GM04503 (cell line): ENCODE results near the gene NDUFS6.

Source experiments
- DNase-seq: peaks from one replicate; pipeline ENCODE4 v3.0.0-alpha.2; 2012; ENCODE audit warnings: low read depth

NDUFS6 gene

GRCh38 chr5:1817261-1818043 lies 16.2 kb downstream of the NDUFS6 start:
- no peak for DNase-seq

- no peak for DNase-seq
Measured at GRCh38 chr5:1818784-1819183, 17.6 kb downstream of the NDUFS6 start.

GRCh38 chr5:1819458-1819857 lies 18.3 kb downstream of the NDUFS6 start:
- DNase-seq: no peak

- no peak for DNase-seq
Measured at GRCh38 chr5:1820381-1820780, 19.2 kb downstream of the NDUFS6 start.

DNA sequence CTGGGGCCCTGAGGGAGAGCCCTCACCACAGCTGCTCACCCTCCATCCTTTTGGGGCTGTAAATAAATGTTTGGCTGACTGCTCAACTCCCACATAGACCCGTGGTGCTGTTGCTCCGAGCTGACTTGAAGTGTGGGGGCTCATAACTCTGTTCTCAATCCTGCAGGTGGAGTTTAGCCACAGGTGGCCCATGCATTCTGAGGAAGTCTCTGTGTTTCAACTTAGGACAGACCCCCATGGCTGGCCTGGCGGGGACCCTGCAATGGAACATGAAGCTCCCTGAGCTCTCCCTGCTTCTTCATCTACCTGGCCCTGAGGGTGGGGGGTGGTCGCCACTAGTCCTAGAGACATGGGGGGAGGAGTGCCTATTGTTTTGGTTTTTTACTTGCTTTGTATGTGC lies 19.7 kb downstream of the NDUFS6 start:
- DNase-seq: no peak

- DNase-seq: no peak
Measured at GRCh38 chr5:1821862-1822261, 20.7 kb downstream of the NDUFS6 start.

DNA sequence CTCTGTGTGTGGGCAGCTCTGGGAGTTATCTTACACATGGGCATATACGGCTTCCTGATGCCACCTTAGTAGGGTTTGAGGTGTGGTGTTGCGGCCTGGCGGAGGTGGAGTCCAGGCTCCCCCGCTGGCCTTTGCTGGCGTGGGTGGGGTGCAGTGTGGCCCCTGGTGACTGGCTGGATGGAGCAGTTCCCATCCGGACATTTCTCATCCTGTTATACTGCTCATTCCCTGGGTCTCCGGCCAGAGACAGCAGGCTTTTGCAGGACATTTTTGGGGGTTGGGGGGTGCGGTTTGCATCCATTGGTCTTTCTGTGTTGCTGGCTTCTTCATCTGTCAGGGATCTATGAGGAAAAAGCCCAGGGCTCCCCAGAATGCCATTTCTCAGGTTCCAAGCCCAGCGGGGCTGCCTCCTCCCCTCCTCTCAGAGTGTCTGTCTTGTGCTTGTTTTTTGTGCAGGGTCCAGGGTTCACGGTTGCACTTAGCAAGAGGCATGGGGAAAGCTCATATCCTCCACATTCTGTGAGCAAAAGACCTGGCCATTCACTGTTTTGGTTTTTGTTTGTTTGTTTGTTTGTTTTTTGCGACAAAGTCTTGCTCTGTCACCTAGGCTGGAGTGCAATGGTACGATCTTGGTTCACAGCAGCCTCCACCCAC lies 22.3 kb downstream of the NDUFS6 start:
- no peak for DNase-seq

- no peak for DNase-seq
Measured at GRCh38 chr5:1824109-1824821, 23.1 kb downstream of the NDUFS6 start.

GRCh38 chr5:1824903-1825841 lies 24.0 kb downstream of the NDUFS6 start:
- no peak for DNase-seq

GRCh38 chr5:1826235-1826980 lies 25.2 kb downstream of the NDUFS6 start:
- no peak for DNase-seq

- no peak for DNase-seq
Measured at GRCh38 chr5:1827025-1827885, 26.0 kb downstream of the NDUFS6 start.

DNA sequence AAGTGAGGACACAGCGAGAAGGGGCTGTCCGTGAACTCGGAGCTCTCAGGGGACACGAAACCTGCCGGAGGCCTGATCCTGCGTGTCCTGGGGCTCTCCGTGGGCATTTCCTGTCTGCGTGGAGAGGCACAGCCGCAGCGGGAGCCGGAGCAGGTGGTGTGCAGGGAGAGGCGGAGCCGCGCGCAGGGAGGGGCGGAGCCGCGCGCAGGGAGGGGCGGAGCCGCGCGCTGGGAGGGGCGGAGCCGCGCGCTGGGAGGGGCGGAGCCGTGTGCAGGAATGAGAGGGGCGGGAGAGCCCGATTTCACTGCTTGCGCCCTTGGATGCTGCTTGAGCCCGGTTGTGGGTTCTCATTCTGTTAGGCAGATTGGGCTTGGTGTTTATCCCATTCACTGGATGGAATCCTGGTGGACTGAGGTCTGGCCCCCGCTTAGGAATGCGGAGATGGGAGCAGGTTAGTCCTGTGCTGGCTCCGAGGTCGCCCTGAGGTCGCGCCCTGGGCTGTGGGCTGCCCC lies 26.7 kb downstream of the NDUFS6 start:
- DNase-seq: no peak

DNA sequence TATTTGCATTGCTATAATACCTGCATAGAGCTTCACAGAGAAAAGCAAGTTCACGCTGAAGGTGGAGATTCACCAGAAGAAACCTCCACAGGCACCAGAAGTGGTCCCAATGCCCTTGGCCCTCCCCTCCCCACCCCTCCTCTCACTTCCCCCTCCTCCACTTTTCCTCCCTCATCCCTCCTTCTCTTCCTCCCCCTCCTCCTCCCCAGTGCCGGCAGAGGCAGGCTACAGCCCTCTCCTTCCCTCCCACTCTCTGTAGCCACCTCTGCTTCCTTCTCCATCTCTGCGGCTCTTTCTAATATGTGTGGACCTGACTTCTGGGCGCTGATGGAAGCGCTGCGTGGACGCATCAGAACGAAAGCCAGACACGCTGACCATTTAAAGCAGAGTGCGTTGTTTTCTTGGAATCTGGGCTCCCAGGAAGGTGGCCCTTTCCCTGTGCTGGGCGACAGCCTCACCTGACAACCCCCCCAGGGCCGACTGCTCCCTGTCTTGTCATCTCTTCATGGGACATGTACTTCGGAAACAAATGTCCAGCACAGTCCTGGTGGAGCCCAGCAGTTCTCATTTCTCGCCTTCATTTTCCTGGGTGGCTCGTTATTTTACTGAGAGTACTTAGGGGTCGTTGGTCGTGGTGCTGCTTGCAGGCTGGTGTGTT lies 29.5 kb downstream of the NDUFS6 start:
- DNase-seq: no peak

DNA sequence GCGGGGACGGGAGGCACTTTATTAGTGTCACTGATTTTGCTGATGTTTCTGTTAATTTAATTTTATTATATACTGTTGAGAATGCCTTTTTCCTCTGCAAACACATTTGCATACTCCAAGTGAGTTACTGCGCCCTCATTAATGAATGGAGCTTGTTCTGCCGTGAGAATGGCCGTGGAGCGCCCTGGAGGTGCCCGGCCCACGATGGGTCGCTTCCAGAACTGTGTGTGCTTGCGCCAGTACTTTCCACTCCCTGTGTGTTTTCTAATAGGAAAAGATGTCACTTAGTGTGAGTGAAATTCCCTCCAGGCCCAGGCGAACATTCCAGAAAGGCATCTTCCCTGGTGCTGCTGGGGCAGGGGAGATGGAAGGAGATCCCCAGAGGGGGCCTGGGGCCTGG lies 30.1 kb downstream of the NDUFS6 start:
- no peak for DNase-seq

GRCh38 chr5:1831677-1832313 lies 30.6 kb downstream of the NDUFS6 start:
- DNase-seq: no peak

DNA sequence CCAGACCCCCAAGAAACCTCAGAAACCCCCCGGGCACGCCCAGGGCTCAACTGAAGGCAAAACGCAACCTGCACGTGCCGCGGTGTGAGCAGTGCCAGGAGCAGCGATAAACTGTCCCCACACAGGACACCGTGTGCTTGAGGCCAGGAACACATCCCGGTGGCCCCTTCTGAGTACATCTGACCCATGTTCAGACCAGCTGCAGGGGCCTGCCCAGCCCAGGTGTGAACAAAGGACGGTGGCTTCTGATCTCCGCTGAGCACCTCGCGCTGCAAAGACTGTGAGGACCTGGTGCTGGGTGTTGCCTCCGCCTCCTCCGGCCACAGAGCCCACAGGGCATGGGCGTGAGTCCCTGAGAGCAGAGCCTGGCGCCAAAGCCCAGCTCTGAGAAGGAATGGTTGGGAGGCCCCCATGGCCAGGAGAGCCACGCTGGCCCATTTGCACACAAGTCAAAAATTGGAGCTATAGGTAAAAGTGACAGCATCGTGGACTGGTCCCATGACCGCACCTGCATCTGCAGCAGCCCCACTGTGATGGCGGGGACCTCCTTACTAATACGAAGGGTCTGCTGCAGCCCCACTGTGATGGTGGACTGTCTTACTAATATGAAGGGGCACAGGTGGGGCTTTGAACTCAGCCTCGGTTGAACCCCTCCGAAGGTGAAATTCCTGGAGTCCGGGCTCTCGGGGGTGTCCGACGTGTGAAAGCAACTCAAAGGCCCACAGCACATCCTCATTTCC lies 31.5 kb downstream of the NDUFS6 start:
- no peak for DNase-seq

- DNase-seq: no peak
Measured at GRCh38 chr5:1833264-1834021, 32.2 kb downstream of the NDUFS6 start.
